Right lung (tissue), 5 donors: ENCODE data around the gene UBE2M. TPM values are rescaled to one million over a fixed set of nuclear protein-coding genes. Genes with fewer than 3 reads are reported as not detected.

Experiments
- DNase-seq, 2 donors: peaks; one replicate each; pipeline ENCODE4 v3.0.0-alpha.2; 2013
- polyA plus RNA-seq, 5 donors: library from polyadenylated mRNA; unstranded; fragments of 120-200 nt; gene quantifications; one replicate each; pipeline versions ENCODE4 v1.2.1 to v1.2.3, GENCODE V29; 2013; ENCODE audit warnings: inconsistent platforms in 1 of 5, low replicate concordance in 1 of 5; ENCODE audit not compliant: insufficient read length in 5 of 5, insufficient read depth in 1 of 5

UBE2M gene
- polyA plus RNA-seq, 5 donors = 64.8 to 90.5 (median 77.1) TPM

DNA sequence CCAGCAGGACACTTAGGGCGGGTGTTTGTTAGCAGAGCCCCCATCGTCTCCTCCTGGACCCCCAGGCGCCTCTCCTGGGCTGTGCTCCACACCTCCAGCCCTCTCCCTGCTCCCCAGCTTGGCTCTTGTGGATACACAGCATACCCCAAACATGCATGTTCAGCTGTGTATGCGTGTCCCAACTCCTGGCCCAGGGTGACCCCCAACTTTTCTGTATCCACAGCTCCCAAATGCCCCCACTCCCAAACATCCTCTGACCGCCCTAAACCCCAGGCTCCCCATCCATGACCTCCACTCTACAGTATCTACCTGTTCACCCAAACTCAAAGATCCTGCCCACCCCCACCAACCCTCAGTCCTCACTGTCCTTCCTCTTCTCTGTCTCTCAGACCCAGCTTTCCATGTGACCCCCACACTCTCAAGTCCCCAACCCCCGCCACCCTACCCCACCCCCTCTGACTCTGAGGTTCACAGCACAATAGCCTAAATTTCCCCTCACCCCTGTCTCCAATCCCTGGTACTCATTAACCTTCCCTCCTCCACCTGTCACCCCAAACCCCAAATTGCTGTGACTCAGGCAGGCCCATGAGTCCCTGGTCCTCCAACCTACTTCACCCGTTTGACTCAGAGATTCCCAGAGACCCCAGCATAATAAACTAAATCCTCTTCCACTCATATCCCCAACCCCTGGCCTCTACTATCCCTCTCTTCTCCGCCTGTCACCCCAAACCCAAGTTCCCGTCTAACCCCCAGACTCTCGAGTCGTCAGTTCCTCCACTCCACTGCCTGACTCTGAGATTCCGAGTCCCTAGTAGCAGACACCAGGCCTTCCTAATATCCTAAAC lies 968 bp downstream of the UBE2M start:
- DNase-seq = no peak

DNA sequence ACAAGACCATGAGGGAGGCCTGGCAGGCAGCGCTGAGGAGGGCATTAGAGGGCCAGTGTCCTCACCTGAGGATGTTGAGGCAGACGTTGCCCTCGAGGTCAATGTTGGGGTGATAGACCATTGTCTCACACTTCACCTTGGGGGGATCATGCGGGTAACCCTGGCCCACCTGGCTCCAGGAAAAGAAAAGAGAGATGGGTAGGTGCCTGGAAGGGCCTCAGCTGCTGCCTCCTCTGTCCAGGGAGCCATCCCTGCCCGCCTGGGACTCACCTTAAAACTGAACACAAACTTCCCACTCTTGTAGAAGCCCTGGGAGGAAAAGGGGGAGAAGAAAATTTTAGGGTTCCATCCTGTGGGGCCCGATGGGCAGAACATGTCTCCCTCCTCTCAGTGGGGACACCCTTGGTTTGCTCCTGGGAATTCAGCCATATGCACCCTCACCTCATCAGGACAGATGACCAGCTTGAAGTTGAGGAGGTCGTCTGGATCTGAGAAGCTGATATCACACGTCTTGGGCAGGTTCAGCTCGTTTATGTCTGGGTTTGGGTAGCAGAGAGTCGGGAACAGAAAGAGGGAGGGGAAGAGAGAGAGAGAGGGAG lies 1.7 kb downstream of the UBE2M start:
- no peak for DNase-seq

DNA sequence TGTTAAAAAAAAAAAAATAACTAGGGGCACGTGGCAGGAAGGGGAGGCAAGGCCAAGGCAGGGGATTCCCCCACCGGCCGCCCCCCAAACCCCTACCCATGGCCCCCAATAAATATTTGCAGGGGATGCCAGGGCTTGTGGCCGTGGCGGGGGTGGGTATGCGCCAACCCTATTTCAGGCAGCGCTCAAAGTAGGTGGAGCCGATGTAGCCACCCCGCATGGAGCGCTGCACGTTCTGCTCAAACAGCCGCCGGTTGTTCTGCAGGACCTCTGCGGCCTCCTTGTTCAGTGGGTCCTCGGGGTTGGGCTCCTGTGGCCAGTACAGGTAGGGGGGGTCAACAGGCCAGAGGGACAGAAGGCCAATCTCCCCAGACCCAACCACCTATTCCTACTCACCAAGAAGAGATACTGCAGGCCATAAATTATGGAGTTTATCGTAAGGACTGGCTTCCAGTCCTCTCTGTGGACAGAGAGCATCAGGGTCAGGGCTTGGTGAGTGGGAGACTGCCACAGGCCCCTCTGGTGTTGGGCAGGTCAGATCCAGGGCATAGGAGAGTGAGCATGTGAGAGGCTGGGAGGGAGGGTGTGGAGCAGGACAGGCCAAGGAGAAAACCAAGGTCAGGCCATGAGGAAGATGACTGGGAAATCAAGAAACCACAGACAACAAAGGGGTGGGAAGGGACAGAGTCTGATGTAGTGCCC lies 2.3 kb downstream of the UBE2M start:
- DNase-seq = no peak

DNA sequence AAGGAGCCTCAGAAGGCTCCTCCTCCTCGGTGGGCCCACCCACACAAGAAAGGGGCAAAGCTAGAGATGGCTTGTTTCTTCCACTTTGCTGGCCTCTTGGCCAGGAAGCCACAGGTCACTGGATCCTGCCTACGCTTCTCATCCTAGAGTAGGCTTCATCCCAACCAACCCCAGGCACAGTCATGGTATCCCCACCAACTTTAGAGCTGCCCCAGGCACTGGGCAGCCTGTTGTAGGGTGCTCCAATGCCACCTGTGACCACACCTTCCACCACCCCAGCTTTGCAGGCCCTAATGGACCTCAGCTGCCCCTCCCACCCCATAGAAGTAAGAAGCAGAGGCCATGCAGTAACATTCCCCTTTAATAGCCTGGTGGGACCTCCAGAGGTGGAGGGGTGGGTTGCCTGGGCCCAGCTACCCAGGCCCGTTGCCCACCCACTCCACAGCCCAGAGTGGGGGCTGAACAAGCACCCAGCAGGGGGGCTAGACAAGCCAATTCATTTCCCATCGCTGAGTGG lies 3.0 kb downstream of the UBE2M start:
- no peak for DNase-seq

DNA sequence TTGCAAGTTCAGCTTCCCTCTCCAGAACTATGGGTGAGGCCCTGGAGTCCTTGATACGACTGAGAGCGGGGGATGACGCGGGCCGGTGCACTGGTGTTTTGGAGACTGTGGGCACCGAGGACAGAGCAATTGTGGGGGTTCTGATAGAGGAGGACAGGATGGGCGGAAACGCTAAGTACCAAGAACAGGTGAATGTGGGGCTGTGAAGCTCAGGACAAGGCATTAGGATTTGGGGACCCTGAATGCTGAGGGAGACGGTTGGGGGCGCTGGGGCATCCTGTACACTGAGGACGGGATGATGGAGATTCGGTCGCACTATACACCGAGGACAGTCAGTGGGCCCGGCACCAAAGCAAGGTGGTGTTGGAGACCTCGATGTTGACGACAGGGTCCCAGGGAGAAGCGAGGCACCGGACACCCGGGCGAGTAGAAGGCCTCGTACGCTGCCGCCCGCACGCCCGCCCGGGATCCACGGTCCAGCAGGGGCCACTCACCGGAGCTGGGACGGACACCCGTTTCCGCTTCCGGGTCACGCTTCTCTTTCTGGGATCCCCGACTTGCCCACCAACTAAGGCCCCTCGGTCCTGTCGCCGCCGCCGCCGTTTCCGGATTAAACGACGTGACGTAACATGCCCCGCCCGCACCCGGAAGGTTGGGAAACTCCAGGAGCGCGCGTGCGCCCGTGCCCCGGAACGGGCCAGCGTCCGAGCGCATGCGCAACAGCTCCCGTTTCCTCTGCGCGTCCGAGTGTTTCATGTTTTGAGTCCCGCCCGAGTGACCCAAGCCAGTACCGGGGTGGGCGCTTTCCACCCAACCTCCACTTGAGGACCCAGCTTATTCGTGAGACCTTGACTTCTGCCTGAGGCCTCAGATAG lies 3.7 kb downstream of the UBE2M start, which contains the start of gene CHMP2A:
Gene CHMP2A, minus strand, starts transcription at position 612 of the 875 bp plus-strand sequence. CDS start 893 bp downstream, outside the sequence.
- peak; percentile 96 to 97 for DNase-seq

DNA sequence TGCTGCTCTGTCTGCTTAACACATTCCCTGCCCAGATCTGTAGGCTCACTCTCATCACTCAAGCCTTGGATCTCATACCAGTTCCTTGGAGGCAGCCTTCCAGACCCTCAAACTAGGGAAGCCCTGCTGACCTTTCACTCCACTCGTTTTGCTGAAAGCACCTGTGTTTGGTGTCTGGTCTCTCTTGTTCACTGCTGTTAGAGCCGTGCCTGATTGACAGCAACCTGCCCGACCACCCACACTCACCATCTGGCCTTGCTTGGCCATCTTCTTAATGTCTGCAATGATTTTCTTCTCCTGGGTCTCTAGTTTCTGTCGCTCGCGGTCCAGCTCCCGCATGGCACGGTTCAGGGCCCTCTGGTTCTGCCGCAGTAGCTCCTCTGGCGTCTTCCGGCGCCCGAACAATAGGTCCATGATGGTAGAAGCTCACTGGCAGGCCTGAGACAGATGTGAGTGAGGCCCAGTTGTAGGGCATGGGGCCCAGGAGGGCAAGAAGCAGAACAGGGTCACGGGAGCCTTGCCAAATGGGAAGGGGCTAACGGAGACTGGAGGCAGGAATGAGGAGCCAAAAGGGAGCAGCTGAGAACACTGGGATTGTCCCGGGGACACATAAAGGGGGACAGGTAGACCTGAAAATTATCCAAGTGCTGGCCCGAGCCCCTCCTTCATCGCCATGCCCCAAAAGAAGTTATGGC lies 4.5 kb downstream of the UBE2M start:
- no peak for DNase-seq

DNA sequence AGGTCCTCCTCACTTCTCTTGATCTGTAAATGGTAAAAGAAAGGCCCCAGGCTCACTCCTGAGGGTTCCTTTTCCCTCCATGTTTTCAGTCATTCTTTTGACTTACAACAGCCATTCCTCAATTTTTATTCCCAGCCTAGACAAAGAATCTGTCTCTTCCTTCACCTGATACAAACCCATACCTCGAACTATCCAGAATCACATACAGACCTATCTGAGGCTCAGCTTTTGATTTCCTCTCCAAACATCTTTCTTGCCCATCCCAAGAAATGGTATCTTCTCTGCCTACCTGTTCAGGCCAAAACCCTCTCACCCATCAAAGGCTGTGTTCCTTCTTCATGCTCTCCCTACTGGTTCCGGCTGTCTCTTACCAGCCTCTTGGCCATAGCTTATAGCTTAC lies 5.8 kb downstream of the UBE2M start:
- DNase-seq = no peak

DNA sequence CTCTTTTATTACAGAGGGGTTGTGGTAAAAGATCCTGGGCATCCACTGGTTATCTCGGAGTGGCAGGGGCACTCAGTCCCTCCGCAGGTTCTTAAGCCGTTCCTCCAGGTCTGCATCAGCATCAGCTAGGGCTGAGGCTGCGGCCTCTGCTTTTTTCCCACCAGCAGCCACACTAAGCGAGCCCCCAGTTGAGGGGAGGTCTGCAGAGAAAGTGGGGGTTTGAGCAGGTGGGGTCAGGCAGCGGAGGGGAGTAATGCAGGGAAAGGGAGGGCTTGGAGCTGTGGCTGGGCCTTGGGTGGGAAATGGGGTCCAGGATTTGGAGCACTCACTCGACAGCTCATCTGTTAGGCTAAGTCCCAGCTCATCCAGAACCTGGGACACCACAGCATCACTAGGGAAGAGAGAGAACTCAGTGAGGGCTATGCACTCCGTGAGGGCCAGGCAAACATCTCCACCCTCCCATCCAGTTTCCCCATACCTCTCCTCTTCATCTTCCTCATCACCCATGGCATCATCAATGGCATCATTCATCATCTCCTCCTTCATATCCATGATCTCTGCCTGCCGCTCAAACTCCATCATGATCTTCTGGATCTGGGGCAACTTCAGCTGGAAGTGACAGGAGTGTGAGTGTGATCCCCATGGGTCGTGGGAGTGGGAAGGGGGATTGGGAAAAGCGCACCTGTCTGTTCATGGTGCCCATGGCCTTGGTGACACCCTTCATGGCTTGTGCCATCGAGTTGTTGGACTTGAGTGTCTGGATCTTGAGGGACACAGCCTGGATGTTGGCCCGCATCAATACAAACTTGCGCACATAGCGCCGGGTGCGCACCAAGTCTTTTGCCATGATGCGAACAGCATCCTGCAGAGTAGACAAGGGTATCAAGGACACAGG lies 6.6 kb downstream of the UBE2M start:
- no peak for DNase-seq

DNA sequence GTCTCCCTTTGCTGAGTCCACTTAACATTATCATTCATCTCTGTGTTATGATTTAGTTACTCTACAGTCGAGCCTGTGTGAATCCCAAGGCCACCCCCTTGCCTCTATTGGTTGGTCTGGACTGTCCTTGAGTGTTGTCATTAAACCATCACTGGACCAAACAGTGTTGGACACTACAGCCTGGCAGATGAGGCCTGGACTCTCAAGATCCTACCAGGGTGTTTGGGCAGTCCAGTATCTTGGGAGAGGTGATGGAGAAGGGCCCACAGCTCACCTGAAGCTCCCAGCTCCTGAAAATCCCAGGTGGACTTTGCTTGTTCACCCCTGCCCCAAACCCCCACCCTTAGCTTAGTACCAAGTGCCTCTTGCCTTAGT lies 7.3 kb downstream of the UBE2M start:
- no peak for DNase-seq

DNA sequence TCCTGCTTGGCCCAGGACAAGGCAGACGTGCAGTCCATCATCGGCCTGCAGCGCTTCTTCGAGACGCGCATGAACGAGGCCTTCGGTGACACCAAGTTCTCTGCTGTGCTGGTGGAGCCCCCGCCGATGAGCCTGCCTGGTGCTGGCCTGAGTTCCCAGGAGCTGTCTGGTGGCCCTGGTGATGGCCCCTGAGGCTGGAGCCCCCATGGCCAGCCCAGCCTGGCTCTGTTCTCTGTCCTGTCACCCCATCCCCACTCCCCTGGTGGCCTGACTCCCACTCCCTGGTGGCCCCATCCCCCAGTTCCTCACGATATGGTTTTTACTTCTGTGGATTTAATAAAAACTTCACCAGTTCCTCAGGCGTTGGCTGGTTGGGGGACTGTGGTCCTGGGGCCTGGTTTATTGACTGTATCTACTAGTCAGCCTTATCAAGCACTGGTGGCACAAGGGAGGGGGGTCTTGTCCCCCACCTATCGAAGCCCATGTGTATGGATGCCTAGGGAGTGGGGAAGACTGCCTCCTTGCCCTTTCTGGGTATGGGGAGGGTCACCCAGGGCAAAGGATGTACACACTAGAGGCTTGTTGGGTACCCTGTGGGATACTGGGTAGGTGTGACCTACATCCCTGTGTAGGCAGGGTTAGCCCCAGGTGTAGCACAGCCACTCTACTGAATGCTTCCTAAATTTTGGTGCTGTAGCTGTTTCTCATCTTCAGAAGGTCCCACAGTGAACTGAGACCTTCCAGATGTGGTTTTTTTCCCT lies 7.9 kb downstream of the UBE2M start:
- no peak for DNase-seq

DNA sequence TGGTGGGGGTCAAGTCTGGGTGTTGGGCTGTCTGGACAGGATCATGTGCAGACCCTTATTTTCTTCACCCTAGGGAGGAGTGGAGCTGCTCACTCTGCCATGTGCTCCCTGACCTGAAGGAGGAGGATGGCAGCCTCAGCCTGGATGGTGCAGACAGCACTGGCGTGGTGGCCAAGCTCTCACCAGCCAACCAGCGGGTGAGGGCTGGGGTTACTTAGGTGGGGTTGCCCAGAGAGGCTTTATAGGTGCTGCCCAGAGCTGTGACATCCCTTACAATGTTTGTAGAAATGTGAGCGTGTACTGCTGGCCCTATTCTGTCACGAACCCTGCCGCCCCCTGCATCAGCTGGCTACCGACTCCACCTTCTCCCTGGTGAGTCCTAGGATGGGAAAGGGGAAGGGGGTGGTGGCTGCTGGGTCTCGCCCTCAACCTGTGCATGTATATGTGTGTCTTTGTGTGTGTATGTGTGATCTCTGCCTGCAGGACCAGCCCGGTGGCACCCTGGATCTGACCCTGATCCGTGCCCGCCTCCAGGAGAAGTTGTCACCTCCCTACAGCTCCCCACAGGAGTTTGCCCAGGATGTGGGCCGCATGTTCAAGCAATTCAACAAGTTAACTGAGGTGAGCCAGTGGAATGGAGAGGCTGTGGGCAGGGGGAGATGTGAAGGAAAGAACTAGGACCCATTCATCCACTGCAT lies 8.6 kb downstream of the UBE2M start:
- DNase-seq = no peak

DNA sequence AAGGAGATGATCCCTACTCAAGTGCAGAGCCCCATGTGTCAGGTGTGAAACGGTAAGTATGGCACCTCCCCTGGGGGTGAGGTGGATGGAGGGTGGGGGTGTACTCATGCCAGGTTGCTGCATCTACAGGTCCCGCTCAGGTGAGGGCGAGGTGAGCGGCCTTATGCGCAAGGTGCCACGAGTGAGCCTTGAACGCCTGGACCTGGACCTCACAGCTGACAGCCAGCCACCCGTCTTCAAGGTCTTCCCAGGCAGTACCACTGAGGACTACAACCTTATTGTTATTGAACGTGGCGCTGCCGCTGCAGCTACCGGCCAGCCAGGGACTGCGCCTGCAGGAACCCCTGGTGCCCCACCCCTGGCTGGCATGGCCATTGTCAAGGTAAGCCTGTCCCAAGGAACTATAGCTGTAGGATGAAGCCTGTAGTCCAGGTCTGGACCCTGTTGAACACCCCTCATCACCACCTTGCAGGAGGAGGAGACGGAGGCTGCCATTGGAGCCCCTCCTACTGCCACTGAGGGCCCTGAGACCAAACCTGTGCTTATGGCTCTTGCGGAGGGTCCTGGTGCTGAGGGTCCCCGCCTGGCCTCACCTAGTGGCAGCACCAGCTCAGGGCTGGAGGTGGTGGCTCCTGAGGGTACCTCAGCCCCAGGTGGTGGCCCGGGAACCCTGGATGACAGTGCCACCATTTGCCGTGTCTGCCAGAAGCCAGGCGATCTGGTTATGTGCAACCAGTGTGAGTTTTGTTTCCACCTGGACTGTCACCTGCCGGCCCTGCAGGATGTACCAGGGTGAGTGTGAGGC lies 9.3 kb downstream of the UBE2M start:
- no peak for DNase-seq

DNA sequence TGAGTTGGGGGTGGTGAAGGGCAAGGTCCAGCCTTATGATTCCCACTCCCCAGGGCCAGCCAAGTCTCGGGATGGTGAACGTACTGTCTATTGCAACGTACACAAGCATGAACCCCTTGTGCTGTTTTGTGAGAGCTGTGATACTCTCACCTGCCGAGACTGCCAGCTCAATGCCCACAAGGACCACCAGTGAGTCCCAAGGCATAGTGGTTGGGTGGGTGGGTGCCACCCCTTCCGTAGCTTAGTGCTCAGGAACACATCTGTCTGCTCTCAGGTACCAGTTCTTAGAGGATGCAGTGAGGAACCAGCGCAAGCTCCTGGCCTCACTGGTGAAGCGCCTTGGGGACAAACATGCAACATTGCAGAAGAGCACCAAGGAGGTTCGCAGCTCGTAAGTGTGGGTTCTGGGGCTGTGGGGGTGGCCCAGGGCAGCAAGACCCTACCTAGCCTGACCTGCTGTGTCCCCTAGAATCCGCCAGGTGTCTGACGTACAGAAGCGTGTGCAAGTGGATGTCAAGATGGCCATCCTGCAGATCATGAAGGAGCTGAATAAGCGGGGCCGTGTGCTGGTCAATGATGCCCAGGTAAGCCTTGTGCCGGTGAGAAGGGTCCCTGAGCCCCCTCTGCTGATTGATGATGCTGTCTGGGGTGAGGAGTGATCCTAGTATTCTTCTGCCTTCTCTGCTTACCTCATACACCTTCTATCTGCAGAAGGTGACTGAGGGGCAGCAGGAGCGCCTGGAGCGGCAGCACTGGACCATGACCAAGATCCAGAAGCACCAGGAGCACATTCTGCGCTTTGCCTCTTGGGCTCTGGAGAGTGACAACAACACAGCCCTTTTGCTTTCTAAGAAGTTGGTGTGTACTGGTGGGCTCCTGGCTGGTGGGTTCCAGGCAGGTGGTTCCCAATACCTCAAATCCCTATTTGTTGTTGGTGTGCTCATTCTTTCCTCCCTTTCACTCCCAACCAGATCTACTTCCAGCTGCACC lies 10.8 kb downstream of the UBE2M start:
- DNase-seq = no peak

DNA sequence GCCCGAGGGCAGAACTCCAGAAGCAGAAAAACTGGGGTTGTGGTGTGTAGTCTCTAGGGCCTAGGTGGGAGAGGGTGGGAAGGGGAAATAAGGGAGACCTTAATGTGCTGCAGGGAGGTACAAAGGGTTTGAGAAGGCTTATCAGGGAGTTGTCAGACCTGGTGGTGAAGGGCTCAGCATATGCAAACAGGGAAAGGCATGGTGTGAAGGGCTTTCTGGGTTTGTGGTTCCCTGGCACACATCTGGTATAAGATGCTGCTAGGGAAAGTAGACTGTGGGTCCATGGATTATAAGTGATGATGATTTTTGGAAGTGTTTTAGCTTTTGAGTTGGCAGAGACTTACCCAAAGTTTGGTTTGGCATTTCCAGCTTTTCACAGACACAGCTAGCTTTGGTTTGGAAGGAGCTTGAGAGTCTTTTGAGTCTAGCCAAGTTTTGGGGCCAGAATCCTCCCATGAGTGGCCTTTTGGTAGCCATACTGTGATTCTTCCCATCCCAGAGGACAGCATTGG lies 12.3 kb downstream of the UBE2M start:
- DNase-seq = no peak

DNA sequence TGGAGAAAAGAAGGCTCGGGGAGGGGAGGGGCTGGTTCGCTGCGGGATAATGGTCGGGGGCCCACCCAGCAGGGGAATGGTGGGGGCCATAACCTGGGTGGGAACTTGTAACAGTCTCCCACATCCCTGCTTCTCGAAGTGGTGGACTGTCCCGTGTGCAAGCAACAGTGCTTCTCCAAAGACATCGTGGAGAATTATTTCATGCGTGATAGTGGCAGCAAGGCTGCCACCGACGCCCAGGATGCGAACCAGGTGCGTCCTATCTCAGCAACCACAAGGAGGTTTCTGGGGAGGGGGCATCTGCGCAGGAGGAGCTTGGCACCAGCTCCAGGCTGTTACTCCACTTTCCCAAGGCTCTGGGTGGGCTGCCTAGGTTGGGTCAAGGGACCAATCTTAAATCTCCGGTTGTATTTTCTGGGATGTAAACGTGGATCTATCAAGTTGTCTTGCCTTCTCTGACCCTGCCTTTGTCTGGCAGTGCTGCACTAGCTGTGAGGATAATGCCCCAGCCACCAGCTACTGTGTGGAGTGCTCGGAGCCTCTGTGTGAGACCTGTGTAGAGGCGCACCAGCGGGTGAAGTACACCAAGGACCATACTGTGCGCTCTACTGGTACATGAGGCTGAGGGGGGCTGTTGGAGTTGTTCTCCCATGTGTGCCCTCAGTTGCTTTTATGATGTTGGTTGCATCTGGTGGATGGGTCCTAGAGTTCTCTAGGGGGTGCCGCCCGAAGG lies 13.0 kb downstream of the UBE2M start:
- DNase-seq = no peak
